ENCODE data around the gene CTBP2.
"Not testable (repeated sequence)": the region's sequence is repeated elsewhere in the genome, so short reads cannot be mapped to it uniquely, and the experiment has no call there.

The CTBP2 gene

DNA sequence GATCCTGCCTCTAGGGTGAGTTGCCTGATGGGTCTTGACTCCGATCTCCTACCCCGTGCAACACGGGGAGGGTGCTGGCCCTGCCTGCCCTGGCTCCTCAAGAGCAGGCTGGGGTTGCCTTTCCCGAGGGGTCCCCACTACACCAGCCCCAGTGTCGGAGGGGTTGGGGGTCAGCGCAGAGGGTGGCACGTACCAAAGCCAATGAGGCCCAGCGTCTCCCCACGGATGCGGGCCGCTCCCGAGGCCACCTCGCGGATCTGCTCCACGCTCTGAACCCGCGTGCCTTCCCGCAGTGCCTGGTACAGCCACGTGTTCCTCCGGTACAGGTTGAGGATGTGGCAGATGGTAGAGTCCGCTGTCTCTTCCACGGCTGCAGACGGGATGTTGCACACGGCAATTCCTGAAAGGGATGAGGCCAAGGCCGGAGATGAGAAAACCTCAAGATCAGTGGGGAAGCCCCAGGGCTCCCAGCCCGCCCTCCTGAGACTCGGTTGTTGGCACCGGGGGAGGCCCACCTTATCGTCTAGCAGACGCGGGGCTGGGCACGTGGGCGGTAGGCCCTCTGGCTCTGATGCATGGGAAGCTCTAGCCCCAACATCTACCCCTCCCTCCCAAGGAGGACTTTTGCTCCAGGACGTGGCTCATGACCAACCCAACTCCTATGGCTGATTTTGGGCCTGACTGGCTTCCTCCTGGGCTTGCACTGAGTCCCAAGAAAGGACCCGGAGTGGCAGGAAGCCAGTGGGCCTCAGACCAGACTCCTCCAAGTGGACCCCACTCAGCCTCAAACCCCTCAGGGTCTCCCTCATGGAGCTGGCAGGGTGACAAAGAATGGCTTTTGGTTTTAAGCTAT is 162.4 kb downstream of the CTBP2 start:
- DNase-seq (ENCODE audit: low spot score): no peak

DNA sequence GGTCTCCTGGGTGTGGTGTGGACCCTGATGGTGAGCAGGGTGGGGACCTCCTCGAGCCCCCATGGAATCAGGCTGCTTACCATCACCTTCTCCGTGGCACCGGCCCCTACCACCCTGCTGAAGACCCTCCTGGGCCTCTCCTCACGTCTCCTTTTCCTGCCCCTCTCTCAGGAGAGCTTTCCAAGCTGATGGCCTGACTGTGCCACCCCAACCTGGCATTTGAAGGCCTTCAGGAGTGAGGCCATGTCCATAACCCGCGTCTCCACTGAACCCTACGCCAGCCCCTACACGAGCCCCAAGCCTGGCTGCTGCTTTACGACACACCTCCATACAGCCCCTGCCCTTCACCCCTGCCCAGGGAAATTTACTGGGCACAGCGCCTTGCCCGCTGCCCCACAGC is 163.1 kb downstream of the CTBP2 start:
- no peak for DNase-seq (ENCODE audit: low spot score)

DNA sequence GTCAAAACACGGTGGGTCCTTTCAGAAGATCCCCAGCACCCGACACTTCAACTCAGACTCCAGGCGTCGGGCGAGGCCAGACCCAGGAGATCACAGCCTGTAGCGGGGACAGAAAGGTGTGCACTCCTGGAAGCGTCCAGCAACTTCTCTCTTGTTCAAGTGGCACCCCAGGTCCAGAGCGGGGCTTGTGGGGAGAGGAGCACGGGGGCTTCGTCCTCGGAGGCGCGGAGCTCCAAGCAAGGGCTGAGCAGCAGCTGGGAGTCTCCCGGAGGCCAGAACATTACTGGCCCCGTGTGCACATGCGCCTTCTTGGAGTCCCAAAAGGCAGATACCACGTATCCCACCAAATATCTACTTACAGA is 163.5 kb downstream of the CTBP2 start:
- no peak for DNase-seq (ENCODE audit: low spot score)

DNA sequence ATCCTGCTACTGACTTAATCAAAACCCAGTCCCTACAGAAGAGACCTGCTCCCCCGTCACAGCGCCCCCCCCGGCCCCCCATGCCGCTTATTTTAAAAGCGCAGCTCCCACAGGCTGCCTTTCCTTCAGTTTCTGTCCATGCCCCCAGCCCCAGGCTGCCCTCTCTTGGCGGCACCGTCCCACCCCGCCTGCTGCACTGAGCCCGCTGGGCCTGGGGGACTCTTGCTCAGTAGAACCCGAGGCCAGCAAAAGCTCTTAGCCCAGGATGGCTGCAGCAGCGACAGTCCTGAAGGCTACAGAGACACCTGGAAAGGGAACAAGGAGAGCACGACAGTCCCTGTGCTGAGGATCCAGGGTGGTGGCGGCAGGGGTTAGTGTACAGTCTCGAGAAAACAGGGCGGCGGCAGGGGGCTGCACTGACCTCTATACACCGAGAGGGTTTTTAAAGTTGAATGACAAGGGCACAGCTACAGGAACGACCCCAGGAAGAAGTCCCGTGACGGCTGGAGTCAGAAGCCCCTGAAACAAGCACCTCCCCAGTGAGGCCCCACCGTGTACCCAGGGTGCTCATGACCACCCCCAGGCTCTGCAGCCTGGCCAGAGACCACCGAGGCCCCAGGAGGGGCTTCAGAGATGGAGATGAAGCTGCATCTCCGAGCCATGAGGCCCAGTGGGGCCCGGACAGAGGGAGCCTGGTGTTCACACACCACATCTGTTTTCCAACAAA is 164.1 kb downstream of the CTBP2 start:
- DNase-seq (ENCODE audit: low spot score): no peak

- no peak for DNase-seq (ENCODE audit: low spot score)
These were observed 164.8 kb downstream of the CTBP2 start for GRCh38 chr10:124995605-124996004.

DNA sequence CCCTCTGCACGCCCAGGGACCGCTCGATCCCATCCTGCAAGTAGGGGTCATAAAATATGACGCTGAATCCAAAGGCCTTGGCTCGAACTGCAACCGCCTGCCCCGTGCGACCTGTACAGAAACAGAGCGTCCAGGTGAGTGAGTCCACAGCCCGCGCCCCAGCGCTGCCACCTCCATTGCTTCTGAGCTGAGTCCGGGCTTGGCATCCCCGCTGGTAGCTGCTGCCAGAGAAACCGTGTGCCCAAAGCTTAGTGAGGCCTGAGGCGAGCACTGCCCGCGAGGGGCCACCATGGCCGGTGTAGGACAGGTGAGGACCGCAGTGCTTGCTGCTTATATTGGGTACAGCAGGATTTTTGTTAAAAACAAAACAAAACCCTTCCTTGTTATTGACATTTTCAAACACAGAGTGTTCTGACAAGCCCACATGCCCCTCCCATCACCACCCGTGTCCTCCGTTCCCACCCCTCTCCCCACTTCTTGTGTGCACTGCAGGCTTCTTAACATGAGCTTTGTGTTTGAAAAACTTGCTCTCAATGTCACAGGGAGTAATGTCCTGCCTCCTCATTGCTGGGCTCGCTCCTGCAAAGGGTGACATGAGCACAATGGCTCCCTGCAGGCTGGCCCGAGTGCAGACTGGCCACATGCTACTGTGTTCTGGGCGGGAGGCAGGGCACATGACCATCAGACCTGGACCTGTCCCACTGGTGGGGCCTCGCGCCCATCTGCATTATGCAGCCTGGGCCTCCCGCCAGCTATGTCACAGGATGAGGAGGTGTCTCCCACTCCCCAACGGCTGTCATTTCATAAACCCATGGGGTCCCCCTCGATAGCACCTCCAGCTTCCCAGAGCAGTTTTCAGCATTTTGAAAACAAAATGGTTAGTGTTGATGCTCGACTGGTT is 165.5 kb downstream of the CTBP2 start:
- DNase-seq (ENCODE audit: low spot score): no peak

- no peak for DNase-seq (ENCODE audit: low spot score)
These were observed 166.5 kb downstream of the CTBP2 start for GRCh38 chr10:124993736-124994451.

- DNase-seq (ENCODE audit: low spot score): no peak
These were observed 167.0 kb downstream of the CTBP2 start for GRCh38 chr10:124993345-124993708.

- DNase-seq (ENCODE audit: low spot score): peak; percentile 52
These were observed 167.7 kb downstream of the CTBP2 start for GRCh38 chr10:124992462-124993344.

DNA sequence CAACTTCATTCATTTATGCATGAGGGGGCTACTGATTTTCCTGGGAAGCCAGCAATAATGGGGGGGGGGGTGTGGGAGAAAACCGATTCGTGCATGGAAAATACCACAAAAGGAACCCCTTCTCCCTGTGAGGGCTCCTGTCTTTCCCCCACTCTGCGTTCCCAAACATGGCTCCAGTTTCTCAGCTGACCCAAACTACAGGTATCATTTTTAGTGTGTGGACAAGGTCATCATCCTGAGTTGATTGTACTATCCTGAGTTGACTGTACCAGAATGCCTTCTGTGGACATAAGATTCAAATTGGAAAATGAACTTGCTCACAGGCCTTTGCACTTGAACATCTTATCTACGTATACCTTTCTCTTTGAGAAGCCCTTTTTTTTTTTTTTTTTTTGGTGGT is 168.5 kb downstream of the CTBP2 start:
- DNase-seq (ENCODE audit: low spot score): no peak

- DNase-seq (ENCODE audit: low spot score): no peak
These were observed 169.4 kb downstream of the CTBP2 start for GRCh38 chr10:124990671-124991625.

GRCh38 chr10:124989526-124989925 is 170.8 kb downstream of the CTBP2 start:
- no peak for DNase-seq (ENCODE audit: low spot score)

- DNase-seq (ENCODE audit: low spot score): not testable (repeated sequence)
These were observed 171.6 kb downstream of the CTBP2 start for GRCh38 chr10:124988753-124989152.

- no peak for DNase-seq (ENCODE audit: low spot score)
These were observed 172.6 kb downstream of the CTBP2 start for GRCh38 chr10:124987788-124988187.

DNA sequence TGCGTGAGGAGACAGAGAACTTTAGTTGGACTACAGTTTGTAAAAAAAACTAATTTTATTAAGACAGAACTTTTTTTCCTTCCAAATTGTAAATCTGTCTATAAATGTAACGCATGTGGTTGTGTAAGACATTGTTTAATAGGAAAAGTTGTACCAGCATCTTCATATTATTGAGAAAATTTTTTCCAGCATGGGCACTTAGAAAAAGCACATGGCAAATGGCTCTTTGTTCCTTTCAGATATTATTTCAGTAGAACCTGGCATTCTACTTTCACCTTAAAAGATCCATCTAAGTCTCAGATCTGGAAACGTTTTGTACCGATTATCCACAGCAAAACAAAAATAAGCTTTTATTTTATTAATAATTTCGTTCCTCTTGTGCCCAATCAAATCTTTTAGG is 175.2 kb downstream of the CTBP2 start:
- DNase-seq (ENCODE audit: low spot score): no peak

- no peak for DNase-seq (ENCODE audit: low spot score)
These were observed 176.0 kb downstream of the CTBP2 start for GRCh38 chr10:124984376-124984775.

DNA sequence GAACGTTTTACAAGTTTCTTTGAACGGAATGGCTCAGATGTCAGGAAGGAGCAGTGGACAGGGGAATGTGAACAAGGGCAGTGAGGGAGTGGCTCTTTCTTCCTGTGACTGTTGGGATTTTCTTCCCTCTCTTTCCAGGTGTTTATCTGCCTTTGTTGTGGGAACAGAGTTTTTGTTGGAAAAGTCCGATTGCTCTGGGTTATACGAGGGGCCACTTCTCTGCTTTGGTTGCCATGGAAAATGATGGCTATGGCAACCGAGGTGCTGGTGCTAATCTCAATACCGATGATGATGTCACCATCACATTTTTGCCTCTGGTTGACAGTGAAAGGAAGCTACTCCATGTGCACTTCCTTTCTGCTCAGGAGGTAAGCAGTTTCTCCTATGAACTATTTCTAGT is 177.0 kb downstream of the CTBP2 start:
- no peak for DNase-seq (ENCODE audit: low spot score)

DNA sequence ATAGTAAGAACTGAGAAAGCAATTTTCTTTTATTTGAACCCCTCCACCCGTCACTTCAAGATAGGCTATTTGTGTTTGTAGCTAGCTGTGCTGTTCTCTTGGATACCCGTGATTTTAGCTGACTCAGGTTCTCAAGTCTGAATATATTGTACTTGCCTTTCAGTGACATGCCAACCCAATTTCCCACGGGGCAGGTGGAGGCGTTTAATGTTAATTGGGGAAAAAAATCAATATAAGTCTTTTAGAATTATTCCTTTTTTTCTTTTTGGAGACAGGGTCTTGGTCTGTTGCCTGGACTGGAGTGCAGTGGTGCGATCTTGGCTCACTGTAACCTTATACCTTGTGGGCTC is 182.0 kb downstream of the CTBP2 start:
- no peak for DNase-seq (ENCODE audit: low spot score)

GRCh38 chr10:124977648-124978375 is 182.6 kb downstream of the CTBP2 start:
- no peak for DNase-seq (ENCODE audit: low spot score)

All from D341Med (cell line).